GM18873 (cell line): ENCODE measurements around the gene SEMA6A.

Source experiments
- ATAC-seq: cut with Tn5 transposase; IDR thresholded peaks from one replicate; pipeline ENCODE4 v1.9.1; 2021; ENCODE audit warnings: mild to moderate bottlenecking, moderate library complexity, moderate number of reproducible peaks; ENCODE audit not compliant: unreplicated experiment, low FRiP score

The SEMA6A gene

GRCh38 chr5:116574367-116575325, at the start of gene SEMA6A:
TSS of gene SEMA6A (minus strand) at chr5:116574823. CDS start at chr5:116504944, 69,879 bp downstream.
- ATAC-seq = peak; percentile 58

GRCh38 chr5:116622375-116623050, 47.9 kb upstream of the SEMA6A start:
- no peak for ATAC-seq

GRCh38 chr5:116621599-116621998, 47.0 kb upstream of the SEMA6A start:
- no peak for ATAC-seq

GRCh38 chr5:116616876-116617275, 42.3 kb upstream of the SEMA6A start:
- no peak for ATAC-seq

- ATAC-seq = no peak
Measured at GRCh38 chr5:116614603-116614920, 39.9 kb upstream of the SEMA6A start.

- ATAC-seq = no peak
Measured at GRCh38 chr5:116613445-116613844, 38.8 kb upstream of the SEMA6A start.

GRCh38 chr5:116612431-116612830, 37.8 kb upstream of the SEMA6A start:
- no peak for ATAC-seq

GRCh38 chr5:116605310-116606070, 30.9 kb upstream of the SEMA6A start:
- no peak for ATAC-seq

- no peak for ATAC-seq
Measured at GRCh38 chr5:116604805-116605204, 30.2 kb upstream of the SEMA6A start.

- ATAC-seq = no peak
Measured at GRCh38 chr5:116600876-116601275, 26.3 kb upstream of the SEMA6A start.

GRCh38 chr5:116598911-116599310, 24.3 kb upstream of the SEMA6A start:
- ATAC-seq = no peak

- no peak for ATAC-seq
Measured at GRCh38 chr5:116595498-116595897, 20.9 kb upstream of the SEMA6A start.

GRCh38 chr5:116593340-116593739, 18.7 kb upstream of the SEMA6A start:
- ATAC-seq = no peak

GRCh38 chr5:116585227-116585626, 10.6 kb upstream of the SEMA6A start:
- ATAC-seq = no peak

GRCh38 chr5:116583862-116584222, 9.2 kb upstream of the SEMA6A start:
- ATAC-seq = no peak

GRCh38 chr5:116583085-116583861, 8.7 kb upstream of the SEMA6A start:
- ATAC-seq = peak; percentile 53

GRCh38 chr5:116581910-116582309, 7.3 kb upstream of the SEMA6A start:
- no peak for ATAC-seq

- no peak for ATAC-seq
Measured at GRCh38 chr5:116579144-116579543, 4.5 kb upstream of the SEMA6A start.

- ATAC-seq = no peak
Measured at GRCh38 chr5:116578676-116579075, 4.1 kb upstream of the SEMA6A start.

- peak; percentile 60 for ATAC-seq
Measured at GRCh38 chr5:116577064-116577788, 2.6 kb upstream of the SEMA6A start.
